GM19468 (cell line): ENCODE data around the gene RPH3AL.

Experiments used
- ATAC-seq: cut with Tn5 transposase; IDR thresholded peaks from one replicate; pipeline ENCODE4 v1.9.1; 2021; ENCODE audit warnings: mild to moderate bottlenecking, moderate library complexity, moderate number of reproducible peaks; ENCODE audit not compliant: unreplicated experiment; ENCODE audit errors: extremely low read depth

The RPH3AL gene

DNA sequence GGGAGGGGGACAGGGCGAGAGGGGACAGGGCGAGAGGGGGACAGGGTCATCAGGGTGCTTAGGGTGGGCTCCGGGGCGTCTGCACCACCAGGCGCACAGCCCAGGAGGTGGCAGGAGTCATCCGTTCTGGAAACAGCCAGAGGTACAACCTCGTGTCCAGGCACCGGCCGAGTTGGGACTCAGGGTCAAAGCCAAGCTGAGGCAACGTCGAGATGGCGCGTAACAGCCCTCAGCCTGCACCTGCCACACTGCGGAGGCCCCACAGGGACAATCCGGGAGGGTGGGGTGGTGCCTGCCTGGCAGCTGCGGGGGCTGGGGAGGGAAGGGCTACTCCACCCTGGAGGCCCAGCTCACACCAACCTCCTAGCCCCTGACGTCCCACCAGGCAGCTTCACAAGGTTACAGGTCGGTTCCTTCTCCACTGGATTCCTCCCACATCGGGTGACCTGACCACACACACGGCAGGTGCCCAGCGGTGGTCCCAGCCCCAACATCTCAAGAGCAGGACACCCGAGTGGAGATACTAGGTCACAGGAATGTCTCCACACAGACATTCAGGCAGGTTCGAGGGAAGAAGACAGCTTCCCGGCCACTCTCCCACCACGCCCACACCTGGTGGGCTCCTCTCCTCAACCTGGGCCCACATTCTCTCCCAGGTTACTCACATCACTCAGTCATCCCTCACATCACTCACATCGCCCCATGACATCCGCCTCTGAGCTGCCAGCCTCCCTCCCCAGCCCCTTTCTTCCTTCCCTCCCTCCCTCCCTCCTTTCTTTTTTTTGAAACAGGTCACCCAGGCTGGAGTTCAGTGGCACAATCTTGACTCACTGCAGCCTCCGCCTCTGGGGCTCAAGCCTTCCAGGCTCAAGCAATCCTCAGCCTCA is 47.3 kb downstream of the RPH3AL start:
- no peak for ATAC-seq

DNA sequence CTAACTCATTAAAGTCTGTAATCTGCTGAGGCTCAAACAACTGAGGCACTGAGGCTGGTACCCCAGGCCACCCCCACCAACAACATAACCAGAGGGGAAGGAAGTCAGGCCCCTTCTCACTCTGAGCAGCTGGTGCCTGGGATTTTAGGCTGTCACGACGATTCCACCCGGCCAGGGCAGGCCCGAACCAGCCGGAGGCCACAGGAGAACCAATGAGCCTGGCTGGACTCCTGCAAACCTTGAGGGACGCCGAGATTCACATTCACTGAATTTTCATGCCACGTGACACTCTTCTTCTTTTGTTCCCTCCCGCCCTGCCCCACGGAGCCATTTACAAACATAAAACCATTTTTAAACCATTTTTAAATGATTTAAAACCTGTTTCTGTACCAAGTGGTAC is 48.1 kb downstream of the RPH3AL start:
- no peak for ATAC-seq

DNA sequence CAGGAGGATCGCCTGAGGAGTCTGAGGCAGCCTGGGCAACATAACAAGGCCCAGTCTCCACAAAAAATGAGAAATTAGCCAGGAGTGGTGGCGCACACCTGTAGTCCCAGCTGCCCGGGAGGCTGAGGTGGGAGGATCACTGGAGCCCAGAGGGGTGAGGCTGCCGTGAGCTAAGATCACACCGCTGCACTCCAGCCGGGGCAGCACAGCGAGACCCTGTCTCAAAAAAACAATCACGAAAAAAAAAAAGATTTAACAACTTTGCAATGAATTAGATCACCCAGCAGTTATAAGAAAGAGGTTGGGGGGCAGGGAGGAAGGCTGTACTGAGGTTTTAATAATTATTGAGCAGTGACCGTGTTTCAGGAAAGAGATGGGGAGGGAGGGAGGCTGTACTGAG is 49.4 kb downstream of the RPH3AL start:
- no peak for ATAC-seq

DNA sequence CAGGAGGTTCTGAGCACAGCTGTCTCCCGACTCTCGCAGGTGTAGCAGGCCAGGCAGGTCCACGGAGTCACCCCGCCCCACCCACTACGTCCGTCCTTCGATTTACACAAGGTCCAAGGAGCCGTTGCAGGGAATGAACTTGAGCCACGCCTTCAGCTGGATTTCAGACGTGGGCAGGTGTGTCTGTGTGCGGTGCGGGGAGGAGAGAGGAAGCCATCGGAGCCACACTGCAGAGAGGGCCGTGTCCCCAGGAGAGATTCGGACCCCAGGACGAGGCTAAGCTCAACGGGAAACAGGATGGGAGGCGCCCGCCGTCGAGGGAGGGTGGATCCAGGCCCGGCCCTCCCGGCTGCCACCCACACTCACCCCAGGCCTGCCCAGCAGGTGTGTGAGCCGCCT is 50.3 kb downstream of the RPH3AL start:
- no peak for ATAC-seq

DNA sequence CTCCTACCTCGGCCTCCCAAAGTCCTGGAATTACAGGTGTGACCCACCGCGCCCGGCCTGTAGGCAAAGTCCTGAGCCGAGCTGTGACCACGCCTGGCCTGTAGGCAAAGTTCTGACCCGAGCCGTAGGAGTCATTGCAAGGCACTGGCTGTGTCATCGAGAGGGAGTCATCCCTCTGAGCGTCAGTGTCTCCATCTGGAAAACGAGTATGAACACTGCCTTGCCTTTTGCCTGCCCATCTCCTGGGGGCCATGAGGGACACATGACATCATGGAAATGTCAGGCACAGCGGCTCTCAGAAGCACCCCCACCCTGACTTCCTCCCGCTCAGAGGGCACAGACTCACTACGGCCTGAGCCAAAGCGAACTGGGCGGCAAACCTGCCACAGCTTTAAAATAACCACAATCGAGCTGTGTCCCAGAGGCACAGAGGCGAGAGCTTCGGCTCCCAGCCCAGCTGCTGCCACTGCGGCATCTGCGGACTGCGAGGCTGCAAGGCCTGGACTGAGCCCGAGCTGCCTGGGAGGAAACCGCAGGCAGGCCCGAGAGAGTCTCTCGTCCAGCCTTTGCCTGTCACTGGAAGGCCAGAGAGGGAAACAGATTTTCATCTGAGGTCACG is 50.8 kb downstream of the RPH3AL start:
- no peak for ATAC-seq

DNA sequence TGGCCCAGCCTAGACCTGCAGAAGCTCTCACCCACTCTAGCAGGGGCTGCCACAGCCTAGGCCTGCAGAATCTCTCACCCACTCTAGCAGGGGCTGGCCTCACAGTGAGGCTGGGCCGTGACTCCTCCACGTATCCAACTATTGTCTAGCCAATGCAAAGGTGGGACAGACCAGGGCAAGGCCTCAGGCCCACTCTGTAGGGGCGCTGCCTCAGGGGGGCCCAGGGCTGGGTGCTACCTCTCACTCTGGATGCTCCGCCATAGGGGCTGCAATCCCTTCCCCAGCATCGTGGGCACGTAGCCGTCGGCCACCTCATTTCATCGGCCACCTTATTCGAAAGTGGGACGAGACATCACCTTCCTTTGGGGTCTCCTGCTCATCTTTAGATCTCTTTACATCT is 51.7 kb downstream of the RPH3AL start:
- ATAC-seq: no peak

DNA sequence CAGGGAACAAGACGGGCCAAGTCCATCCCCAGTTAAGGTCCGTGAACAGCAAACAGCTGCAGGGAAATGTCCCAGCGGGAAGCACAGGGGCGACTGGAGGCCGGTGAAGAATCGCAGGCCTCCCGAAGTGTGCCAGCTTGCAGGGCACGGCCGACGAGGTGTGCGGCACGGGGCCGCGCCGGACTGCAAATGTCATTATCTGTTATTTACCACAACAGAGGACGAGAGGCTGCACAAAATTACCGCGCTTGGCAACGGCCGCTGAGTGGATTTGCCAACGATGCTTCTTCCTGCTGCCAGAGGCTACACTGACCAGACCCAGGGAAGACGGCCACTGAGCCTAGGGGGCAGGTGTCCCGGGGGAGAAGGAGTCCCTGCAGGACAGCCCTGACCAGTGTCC is 53.1 kb downstream of the RPH3AL start:
- no peak for ATAC-seq

DNA sequence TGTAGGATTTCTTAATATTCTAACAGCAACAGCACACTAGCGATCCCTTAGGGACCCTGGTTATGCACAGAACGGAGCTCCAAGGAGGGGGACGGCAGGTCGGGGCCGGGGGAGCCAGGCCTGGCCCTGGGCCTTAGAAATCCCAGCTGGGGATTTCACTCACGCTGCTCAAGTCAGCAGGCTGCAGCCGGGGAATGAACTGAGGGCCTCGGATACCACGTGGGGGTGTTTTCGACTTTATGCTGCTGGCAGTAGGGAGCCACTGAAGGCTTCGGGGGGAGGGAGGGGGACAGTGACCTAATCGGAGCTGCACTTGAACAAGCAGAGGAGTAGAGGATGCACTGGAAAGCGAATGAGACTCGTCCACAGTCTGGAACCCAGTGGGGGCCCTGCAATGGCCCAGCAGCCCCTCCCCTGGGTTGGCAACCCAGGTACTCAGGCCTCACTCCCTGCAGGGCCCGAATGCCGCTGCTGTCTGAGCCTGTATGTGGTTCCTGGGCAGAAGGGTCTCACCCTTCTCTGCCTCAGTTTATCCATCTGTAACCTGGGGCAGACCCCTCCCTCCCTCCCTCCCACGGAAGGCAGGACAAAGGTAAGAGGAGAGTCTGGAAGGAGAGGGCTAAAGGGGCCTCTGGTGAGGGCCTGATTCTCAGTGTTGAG is 53.7 kb downstream of the RPH3AL start:
- no peak for ATAC-seq

DNA sequence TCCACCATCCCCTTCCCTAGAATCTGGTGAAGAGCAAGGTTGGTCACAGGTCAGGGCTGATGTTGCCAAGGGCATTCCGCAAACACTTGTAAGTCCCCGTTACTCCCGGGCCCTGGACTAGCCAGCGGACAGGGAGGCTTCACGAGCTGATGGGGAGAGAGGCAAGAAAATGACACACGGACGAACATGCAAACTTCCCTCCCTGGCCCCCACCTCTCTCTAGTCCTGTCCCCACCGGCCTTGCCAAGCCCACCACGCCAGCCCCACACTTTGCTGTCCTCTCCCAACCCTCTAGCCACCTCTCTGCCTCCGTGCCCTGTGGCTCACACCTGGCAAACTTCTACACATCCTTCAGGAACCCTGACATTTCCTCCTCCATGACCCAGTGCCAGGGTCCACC is 54.8 kb downstream of the RPH3AL start:
- no peak for ATAC-seq

DNA sequence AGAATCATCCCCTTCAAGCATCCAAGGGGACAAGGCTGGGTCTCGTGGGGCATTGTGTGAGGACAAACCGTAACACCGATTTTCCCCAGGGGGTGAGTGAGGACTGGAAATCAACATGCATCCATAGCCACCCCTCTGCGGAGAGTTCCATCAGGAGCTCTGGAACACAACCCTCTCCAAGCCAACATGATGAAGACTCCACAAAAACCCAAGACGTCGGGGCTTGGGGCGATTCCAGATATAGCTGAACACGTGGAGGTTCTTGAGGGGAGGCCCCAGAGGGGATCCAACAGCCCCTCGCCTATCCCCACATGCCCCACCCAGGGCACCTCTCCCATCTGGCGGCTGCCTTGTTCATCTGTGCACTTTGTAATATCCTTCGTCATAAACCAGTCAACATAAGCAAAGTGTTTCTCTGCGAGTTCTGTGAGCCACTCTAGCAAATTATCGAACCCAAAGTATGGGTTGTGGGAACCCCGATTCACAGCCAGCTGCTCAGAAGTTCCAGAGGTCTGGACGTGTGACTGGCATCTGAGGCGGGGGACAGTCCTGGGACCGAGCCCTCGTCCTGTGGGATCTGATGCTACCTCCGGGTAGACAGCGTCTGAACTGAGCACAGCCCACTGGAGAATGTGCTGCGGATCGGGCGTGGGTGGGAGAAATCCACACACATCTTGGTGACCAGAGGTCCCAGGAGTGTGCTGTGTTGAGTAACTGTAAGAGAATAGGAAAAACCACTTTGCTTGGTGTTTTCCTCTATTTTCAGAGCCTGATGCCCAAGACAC is 55.5 kb downstream of the RPH3AL start:
- no peak for ATAC-seq

DNA sequence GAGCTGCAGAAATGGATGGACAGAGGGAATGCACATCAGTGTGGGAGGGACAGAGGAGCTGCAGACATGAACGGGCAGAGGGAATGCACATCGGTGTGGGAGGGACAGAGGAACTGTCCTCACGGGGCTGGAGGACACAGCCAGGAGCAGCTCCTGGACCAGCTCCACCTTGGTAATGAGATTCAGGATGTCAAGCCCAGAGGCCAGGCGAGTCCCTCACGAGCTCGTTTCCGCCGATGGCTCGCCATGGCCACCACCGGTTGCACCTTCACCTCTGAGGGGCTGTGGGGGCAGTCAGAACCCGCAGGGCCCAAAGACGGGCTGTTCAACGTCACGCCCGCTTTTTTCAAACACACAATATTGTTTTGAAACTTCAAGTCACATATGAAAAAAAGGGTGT is 56.2 kb downstream of the RPH3AL start:
- ATAC-seq: no peak

DNA sequence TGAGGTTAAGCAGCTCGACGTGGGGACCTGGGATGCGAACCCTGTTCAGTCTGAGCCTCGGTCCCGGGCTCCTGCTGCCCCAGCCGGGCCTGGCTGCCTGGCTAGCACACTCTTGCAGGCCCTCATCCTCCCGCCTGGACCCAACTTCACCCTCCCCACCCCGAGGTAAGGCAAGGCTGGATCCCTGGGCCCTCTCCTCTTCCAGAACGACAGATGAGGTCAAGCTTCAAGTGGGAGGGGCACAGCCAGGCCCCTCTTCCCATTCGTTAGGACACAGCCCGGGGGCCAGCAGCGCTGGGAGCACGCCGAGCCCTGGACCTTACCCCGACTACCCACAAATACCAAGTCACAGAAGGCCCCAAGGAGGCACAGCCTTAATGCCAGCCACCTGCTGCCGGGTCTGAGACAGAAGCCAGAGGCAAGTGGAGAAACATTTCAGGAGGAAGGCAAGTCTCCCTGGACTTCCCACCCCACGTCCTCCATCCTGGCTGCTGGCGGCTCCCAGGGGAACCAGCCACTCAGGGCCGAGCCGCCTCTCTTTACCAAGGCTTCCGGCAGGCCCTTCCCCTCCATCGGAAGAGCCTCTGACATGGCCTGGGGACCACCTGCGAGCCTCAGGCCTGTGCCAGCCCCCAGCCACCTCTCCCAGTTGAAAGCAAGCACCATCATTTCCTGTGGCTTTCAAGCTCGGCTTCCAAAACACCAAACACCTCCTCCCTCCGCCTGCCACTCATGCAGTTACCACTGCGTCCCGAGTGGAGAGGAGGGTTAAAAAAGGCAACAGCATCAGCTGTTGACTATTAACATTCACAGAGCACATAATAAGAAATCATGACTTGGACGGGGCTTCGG is 59.9 kb downstream of the RPH3AL start:
- no peak for ATAC-seq

DNA sequence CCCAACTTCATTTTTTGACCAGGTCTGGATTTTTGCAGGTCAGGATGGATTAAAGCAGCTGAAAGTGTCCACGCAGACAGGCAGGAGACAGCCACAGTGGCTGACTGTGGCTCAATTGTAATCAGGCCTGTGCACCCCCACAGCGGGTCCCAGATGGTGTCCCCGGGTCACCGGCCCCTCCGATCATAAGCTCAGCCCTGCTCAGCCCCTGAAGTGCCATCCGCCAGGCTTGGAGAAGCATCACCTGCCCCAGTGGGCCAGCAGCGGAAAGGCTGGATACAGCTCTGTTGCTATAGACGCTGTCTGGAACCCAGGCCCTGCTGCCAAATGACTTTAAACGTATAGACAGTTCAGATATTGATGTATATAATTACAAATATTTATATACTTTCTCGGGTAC is 60.6 kb downstream of the RPH3AL start:
- ATAC-seq: no peak

DNA sequence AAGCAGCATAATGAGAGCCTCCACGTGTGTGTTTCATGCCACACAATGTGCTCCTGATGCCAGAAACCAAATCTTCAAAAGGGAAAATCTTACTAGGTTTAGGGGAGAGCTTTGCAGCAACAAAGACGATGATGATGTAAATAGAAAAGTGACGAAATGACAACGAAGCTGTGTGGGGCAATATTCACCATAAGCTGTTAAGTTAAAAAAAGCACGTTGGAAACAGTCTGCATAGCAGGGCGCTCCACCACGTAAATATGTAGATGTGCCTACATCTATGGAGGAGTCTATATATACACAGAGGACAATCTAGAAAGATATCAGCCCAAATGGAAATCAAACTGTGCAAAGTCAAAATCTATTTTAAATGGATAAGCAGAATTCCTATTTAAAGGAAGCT is 61.0 kb downstream of the RPH3AL start:
- no peak for ATAC-seq

DNA sequence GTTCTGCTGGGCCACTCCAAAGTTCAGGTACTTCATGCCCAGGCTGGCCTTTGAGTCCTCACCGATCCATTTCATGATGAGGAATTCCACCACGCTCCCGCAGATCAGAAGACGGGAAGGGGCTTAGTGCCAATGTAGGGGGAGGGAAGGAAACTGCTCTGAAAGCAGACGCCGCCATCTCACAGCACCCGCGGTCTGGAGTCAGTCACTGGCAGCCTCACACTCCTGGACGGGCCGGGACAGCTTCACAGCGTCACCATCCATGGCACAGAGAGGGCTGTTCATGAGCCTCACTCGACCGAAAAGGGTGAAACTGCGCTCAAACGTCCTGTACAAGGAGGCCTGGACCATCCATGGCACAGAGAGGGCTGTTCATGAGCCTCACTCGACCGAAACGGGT is 62.0 kb downstream of the RPH3AL start:
- no peak for ATAC-seq

DNA sequence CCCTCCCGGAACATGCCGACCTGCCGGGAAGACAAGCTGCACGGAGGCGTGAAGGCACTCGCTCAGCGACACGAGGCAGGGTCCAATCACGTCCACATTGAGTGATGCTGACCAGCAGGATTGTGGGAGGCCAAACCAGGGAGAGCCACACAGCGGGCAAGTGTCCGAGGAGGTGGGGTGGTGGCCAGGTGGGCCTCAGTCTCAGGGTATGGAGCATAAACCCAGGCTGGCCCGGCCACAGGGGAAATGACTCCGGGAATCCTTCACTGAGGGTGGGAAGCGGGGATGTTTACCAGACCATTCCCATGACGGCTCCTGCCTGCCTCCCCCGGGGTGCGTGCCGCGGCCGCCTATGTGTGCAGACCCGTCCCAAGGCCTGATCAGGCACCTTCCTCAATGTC is 62.5 kb downstream of the RPH3AL start:
- ATAC-seq: no peak

DNA sequence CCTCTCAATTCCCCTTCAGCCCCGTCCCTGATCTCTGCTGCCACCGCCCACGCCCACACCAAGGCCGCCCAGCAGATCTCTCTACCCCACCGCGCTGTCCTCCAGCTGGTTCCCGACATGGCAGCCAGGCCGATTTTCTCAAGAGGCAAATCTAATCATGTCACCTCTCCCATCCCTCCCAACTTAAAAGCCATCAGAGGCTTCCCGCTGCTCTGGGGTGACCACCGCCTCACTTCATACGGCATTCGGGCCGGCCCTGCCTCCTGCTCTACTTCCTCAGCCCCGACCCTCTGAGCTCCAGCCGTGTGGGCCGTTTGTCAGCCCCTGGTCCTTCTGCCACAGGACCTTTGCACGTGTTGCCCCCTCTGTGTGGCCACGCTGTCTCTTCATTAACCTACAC is 63.2 kb downstream of the RPH3AL start:
- no peak for ATAC-seq

DNA sequence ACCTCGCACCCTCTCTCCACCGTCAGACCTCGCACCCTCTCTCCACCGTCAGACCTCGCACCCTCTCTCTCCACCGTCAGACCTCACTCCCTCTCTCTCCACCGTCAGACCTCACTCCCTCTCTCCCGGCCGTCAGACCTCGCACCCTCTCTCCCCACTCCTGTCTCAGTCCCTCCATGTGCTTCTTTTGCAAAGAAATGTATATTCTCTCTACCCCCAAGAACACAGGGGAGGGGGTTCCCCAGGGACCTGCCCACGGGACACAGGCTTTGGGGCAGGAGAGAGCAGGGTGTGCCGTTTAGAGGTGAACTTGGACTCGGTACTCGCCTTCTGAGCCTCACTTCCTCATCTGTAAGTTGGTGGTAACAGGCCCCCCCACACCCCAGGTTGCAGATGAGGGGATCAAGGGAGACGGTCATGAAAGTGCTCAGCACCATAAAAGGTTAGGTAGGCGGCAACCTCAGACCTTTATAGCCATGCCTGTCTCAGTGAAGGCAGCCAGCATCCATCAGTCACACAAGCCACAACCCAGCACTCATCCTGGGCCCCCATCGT is 63.7 kb downstream of the RPH3AL start:
- ATAC-seq: no peak

DNA sequence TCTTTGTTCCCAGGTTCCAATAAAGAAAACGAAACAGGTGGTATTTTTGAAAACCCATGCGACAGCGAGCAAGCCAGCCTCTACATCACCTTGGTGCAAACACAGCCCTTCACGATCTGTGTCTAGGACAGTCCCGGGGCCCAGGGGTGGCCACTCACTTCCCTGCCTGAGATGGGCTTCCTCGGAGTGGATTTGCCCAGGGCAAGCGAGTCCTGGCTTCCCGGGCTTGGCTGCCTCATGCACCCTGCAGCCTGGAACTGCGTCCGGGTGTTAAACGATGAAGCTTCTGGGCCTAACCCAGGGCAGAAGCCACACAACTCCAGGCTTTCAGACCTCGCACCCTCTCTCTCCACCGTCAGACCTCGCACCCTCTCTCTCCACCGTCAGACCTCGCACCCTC is 66.0 kb downstream of the RPH3AL start:
- no peak for ATAC-seq
